ENCODE results near the gene OR4D11.

DNA sequence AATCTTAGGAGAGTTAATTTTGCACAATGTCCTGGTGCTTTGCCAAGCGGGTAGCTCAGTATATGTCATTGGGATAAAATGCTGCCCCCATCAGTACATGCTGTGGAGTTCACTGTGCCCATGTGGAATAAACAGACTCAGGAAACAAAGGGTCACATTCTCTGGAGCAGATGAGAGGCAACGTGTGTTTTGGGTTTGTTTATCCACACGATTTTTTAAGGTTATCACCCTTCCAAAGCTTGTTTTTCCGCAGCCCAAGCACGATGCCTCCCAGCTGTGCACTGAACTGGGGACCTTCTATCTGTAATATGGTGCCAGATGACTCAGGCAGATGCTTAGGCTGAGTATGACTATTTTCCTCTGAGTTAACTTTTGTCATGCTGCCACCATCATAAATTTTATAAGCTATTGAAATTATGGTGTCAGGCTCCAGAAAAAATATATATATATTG lies 40.2 kb upstream of the OR4D11 start:
- TF ChIP-seq, protein P1, sequence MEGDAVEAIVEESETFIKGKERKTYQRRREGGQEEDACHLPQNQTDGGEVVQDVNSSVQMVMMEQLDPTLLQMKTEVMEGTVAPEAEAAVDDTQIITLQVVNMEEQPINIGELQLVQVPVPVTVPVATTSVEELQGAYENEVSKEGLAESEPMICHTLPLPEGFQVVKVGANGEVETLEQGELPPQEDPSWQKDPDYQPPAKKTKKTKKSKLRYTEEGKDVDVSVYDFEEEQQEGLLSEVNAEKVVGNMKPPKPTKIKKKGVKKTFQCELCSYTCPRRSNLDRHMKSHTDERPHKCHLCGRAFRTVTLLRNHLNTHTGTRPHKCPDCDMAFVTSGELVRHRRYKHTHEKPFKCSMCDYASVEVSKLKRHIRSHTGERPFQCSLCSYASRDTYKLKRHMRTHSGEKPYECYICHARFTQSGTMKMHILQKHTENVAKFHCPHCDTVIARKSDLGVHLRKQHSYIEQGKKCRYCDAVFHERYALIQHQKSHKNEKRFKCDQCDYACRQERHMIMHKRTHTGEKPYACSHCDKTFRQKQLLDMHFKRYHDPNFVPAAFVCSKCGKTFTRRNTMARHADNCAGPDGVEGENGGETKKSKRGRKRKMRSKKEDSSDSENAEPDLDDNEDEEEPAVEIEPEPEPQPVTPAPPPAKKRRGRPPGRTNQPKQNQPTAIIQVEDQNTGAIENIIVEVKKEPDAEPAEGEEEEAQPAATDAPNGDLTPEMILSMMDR (IDR thresholded peaks at IDR 0.05), result no peak
- no peak for TF ChIP-seq POLR2A (IDR thresholded peaks at IDR 0.05)

Data from breast epithelium (tissue), 3 donors.